ENCODE measurements around the gene PPP1R37.

The PPP1R37 gene

DNA sequence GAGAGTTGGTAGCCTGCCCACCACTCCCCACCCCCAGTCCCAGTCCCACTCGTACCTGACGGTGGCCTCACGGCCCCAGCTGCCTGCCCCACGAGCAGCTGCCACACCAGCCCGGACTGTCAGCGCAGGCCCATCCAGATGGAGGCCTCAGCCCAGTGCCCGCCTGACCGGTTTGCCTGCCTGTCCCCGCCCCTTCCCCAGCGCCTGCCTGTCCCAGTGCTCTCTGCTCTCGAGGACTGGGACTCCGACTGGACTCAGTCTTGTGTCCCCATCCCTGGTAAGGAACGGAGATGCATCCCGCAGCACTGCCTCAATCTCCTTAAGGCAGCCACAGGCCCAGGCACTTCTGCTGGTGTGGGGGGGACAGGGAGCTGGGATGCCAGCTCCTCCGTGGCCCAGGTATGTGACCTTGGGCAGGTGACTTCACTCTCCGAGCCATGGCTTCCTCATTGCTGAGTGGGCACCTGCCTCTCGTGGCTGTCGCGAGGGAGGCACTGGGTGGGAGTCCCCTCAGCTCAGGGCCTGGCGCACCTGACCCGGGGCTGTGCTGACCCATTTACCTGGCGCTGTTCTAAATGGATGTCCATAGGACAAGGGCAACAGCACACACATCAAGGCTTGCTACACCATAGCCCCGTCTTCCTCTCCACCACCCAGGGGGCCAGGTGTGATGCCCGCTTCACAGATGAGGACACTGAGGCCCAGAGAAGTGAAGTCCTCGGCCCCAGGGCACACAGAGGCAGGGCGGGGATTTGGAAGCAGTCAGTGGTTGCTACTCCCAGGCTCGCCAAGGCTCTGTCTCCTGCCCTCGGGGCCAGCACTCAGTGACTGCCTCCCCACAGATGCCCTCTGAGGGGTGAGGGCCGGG, 68.1 kb downstream of the PPP1R37 start, which contains the start of gene NKPD1:
Gene NKPD1, minus strand, starts transcription at position 113 of the 868 bp plus-strand sequence. CDS start 832 bp downstream, outside the sequence.
- no peak within 1 kb of the TSS for H3K4me3 ChIP-seq (ENCODE audit: low read depth, low read length)
- TF ChIP-seq, protein P1, sequence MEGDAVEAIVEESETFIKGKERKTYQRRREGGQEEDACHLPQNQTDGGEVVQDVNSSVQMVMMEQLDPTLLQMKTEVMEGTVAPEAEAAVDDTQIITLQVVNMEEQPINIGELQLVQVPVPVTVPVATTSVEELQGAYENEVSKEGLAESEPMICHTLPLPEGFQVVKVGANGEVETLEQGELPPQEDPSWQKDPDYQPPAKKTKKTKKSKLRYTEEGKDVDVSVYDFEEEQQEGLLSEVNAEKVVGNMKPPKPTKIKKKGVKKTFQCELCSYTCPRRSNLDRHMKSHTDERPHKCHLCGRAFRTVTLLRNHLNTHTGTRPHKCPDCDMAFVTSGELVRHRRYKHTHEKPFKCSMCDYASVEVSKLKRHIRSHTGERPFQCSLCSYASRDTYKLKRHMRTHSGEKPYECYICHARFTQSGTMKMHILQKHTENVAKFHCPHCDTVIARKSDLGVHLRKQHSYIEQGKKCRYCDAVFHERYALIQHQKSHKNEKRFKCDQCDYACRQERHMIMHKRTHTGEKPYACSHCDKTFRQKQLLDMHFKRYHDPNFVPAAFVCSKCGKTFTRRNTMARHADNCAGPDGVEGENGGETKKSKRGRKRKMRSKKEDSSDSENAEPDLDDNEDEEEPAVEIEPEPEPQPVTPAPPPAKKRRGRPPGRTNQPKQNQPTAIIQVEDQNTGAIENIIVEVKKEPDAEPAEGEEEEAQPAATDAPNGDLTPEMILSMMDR (IDR thresholded peaks at IDR 0.05; ENCODE audit: low read depth, low read length), result no peak
- in situ Hi-C loops (cut with HindIII; ENCODE audit: low sequenced_read_pairs), result no loop called here
- no peak for DNase-seq (ENCODE audit: low read depth, low spot score)

GRCh38 chr19:45161738-45162607, 69.0 kb downstream of the PPP1R37 start:
- no peak overlapping the region for H3K4me3 ChIP-seq (ENCODE audit: low read depth, low read length)
- in situ Hi-C loops (cut with HindIII; ENCODE audit: low sequenced_read_pairs), result no loop called here

DNA sequence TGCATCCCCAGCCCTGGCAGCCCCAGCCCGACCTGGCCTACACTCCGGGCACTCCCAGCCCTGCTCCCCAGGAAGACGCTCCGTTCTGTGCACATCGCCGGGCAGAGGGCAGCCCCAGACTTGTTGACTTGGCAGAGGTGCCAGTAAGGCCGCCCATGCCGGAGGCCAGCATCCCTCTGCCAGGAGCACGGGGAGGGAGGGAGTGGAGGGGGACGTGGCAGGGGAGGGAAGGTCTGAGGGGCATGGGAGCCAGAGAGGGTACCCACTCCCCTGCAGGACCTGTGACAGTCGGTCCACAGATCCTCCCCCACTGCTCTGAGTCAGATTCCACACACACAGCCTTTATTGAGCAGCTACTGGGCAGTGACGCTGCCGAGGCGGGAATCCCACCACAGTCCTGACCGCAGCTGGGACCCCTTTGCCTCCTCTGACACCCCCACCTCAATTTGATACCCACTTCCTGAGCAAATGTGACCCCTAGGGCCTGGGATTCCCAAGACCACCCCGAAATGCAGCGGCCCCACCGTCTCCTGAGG, 69.7 kb downstream of the PPP1R37 start:
- in situ Hi-C loops (cut with HindIII; ENCODE audit: low sequenced_read_pairs), result no loop called here
- TF ChIP-seq, protein P1 (IDR thresholded peaks at IDR 0.05; ENCODE audit: low read depth, low read length), result no peak
- DNase-seq (ENCODE audit: low read depth, low spot score), result no peak
- H3K4me3 ChIP-seq (ENCODE audit: low read depth, low read length), result no peak overlapping the region

More at GRCh38 chr19:45161738-45162607, 69.0 kb downstream of the PPP1R37 start:
- DNase-seq (ENCODE audit: low read depth, low spot score), result peak; percentile 34
- TF ChIP-seq, protein P1 (IDR thresholded peaks at IDR 0.05; ENCODE audit: low read depth, low read length), result peak; percentile 92

- no peak for DNase-seq (ENCODE audit: low read depth, low spot score)
- no peak overlapping the region for H3K4me3 ChIP-seq (ENCODE audit: low read depth, low read length)
- in situ Hi-C loops (cut with HindIII; ENCODE audit: low sequenced_read_pairs), result no loop called here
- TF ChIP-seq, protein P1 (IDR thresholded peaks at IDR 0.05; ENCODE audit: low read depth, low read length), result no peak
Measured at GRCh38 chr19:45163156-45163555, 70.2 kb downstream of the PPP1R37 start.

GRCh38 chr19:45163751-45164460, 70.9 kb downstream of the PPP1R37 start:
- no peak overlapping the region for H3K4me3 ChIP-seq (ENCODE audit: low read depth, low read length)

More at GRCh38 chr19:45163751-45164460, 70.9 kb downstream of the PPP1R37 start:
- in situ Hi-C loops (cut with HindIII; ENCODE audit: low sequenced_read_pairs), result no loop called here
- DNase-seq (ENCODE audit: low read depth, low spot score), result no peak
- TF ChIP-seq, protein P1 (IDR thresholded peaks at IDR 0.05; ENCODE audit: low read depth, low read length), result no peak
